ENCODE data around the gene HK2. TPM values are rescaled to one million over a fixed set of nuclear protein-coding genes. Genes with fewer than 3 reads are reported as not detected.

Gene HK2
- total and polyA plus RNA-seq, 12 donors: 3.4 to 43.4 (median 13.1) TPM

- intact Hi-C loops (cut with DNase I): no loop called here
- H3K36me3 ChIP-seq: no peaks in the 10 kb centered on the region
- TF ChIP-seq CTCF (IDR thresholded peaks at IDR 0.05): no peak
- peaks cover 0 to 11% (median 0%) of the 10 kb centered on the region in 7 donors for H3K27me3 ChIP-seq
- ATAC-seq (no peak), DNase-seq (no peak)
- no peak overlapping the region for H3K27ac ChIP-seq
- H3K9me3 ChIP-seq: no peaks in the 10 kb centered on the region
- no peak overlapping the region for H3K4me3 ChIP-seq
- 92 to 98% methylated on average over 6 of the region's 6 CpGs for WGBS, 2 donors
- no peaks in the 10 kb centered on the region for H3K4me1 ChIP-seq
These were observed 103.4 kb downstream of the HK2 start for GRCh38 chr2:74937221-74937880.

GRCh38 chr2:74938264-74938663 is 104.3 kb downstream of the HK2 start:
- no peak overlapping the region for H3K27ac ChIP-seq
- ATAC-seq: no peak
- TF ChIP-seq CTCF (IDR thresholded peaks at IDR 0.05): no peak
- H3K4me3 ChIP-seq: no peak overlapping the region
- no peaks in the 10 kb centered on the region for H3K36me3 ChIP-seq
- intact Hi-C loops (cut with DNase I): no loop called here
- DNase-seq: no peak
- 94% methylated on average over 4 of the region's 4 CpGs for WGBS, 2 donors
- no peaks in the 10 kb centered on the region for H3K9me3 ChIP-seq
- H3K4me1 ChIP-seq: no peaks in the 10 kb centered on the region
- H3K27me3 ChIP-seq: peaks cover 0 to 11% (median 0%) of the 10 kb centered on the region in 7 donors

- intact Hi-C loops (cut with DNase I): no loop called here
- Histone ChIP-seq H3K27me3 (peaks cover 0 to 6% (median 0%) of the 10 kb centered on the region in 7 donors), H3K36me3 (no peaks in the 10 kb centered on the region), H3K9me3 (no peaks in the 10 kb centered on the region), H3K27ac (no peak overlapping the region), H3K4me3 (no peak overlapping the region), H3K4me1 (no peaks in the 10 kb centered on the region)
- ATAC-seq: no peak
- DNase-seq: no peak
- TF ChIP-seq CTCF (IDR thresholded peaks at IDR 0.05): no peak
- 88 to 93% methylated on average over 7 of the region's 7 CpGs for WGBS, 2 donors
These were observed 106.2 kb downstream of the HK2 start for GRCh38 chr2:74939919-74940812.

GRCh38 chr2:74941284-74941683 is 107.4 kb downstream of the HK2 start:
- DNase-seq: no peak
- ATAC-seq: no peak
- Histone ChIP-seq H3K36me3 (no peaks in the 10 kb centered on the region), H3K9me3 (no peaks in the 10 kb centered on the region), H3K27me3 (peaks cover 0 to 6% (median 0%) of the 10 kb centered on the region in 7 donors), H3K4me3 (no peak overlapping the region), H3K27ac (no peak overlapping the region), H3K4me1 (no peaks in the 10 kb centered on the region)
- TF ChIP-seq CTCF (IDR thresholded peaks at IDR 0.05): no peak
- intact Hi-C loops (cut with DNase I): no loop called here
- WGBS, 2 donors: 92% methylated on average over 3 of the region's 3 CpGs

Measured in heart right ventricle (tissue), 16 donors.